ENCODE measurements around the gene STIM1.
"Not testable (repeated sequence)": the region's sequence is repeated elsewhere in the genome, so short reads cannot be mapped to it uniquely, and the experiment has no call there.

Gene STIM1

GRCh38 chr11:4050138-4050537, 194.7 kb downstream of the STIM1 start:
- no peak for DNase-seq (ENCODE audit: low read depth, low spot score)
- CTCF ChIA-PET: interaction anchor here (1.2 to 37.2 kb wide), 3 partner anchors 8 to 207 kb away, joined by 5 to 1868 read pairs (median 11); partner anchors contain the start of genes RHOG and STIM1
- no peak for TF ChIP-seq CTCF (IDR thresholded peaks at IDR 0.05; ENCODE audit: insufficient read depth, low read length, missing control alignments)
- H3K4me3 ChIP-seq (ENCODE audit: low read depth, low read length): no peak overlapping the region
- POLR2A ChIA-PET: no interaction called here

- CTCF ChIA-PET: interaction anchor here (1.8 to 37.2 kb wide), 2 partner anchors 10 to 210 kb away, joined by 6 to 1868 read pairs; partner anchors contain the start of genes RHOG and STIM1
- POLR2A ChIA-PET; H3K4me3 ChIP-seq (ENCODE audit: low read depth, low read length); DNase-seq (ENCODE audit: low read depth, low spot score): not testable (repeated sequence)
Measured at GRCh38 chr11:4053200-4053599, 197.7 kb downstream of the STIM1 start.

- DNase-seq (ENCODE audit: low read depth, low spot score): no peak
- POLR2A ChIA-PET: no interaction called here
- no peak for TF ChIP-seq CTCF (IDR thresholded peaks at IDR 0.05; ENCODE audit: insufficient read depth, low read length, missing control alignments)
- H3K4me3 ChIP-seq (ENCODE audit: low read depth, low read length): no peak overlapping the region
- CTCF ChIA-PET: interaction anchor here (0.8 to 37.2 kb wide), 4 partner anchors 9 to 212 kb away, joined by 3 to 1868 read pairs (median 9); partner anchors contain the start of genes RHOG and STIM1
Measured at GRCh38 chr11:4054643-4055042, 199.2 kb downstream of the STIM1 start.

- no peak for TF ChIP-seq CTCF (IDR thresholded peaks at IDR 0.05; ENCODE audit: insufficient read depth, low read length, missing control alignments)
- H3K4me3 ChIP-seq (ENCODE audit: low read depth, low read length): no peak overlapping the region
- no peak for DNase-seq (ENCODE audit: low read depth, low spot score)
- ChIA-PET CTCF (interaction anchor here (2.3 to 37.2 kb wide), 3 partner anchors 10 to 216 kb away, joined by 7 to 1868 read pairs (median 132); partner anchors contain the start of genes RHOG and STIM1), POLR2A (no interaction called here)
Measured at GRCh38 chr11:4059424-4059823, 204.0 kb downstream of the STIM1 start.

- TF ChIP-seq CTCF (IDR thresholded peaks at IDR 0.05; ENCODE audit: insufficient read depth, low read length, missing control alignments): no peak
- POLR2A ChIA-PET: no interaction called here
- no peak overlapping the region for H3K4me3 ChIP-seq (ENCODE audit: low read depth, low read length)
- DNase-seq (ENCODE audit: low read depth, low spot score): no peak
- CTCF ChIA-PET: interaction anchor here (1.3 to 37.2 kb wide), 4 partner anchors 9 to 217 kb away, joined by 4 to 1868 read pairs (median 70); partner anchors contain the start of genes RHOG and STIM1
Measured at GRCh38 chr11:4060182-4060923, 204.9 kb downstream of the STIM1 start.

GRCh38 chr11:4061700-4062099, 206.2 kb downstream of the STIM1 start:
- no peak for DNase-seq (ENCODE audit: low read depth, low spot score)
- POLR2A ChIA-PET: no interaction called here
- TF ChIP-seq CTCF (IDR thresholded peaks at IDR 0.05; ENCODE audit: insufficient read depth, low read length, missing control alignments): no peak
- no peak overlapping the region for H3K4me3 ChIP-seq (ENCODE audit: low read depth, low read length)
- CTCF ChIA-PET: interaction anchor here (11.3 to 37.2 kb wide), 2 partner anchors 12 to 219 kb away, joined by 132 to 1868 read pairs; partner anchors contain the start of genes RHOG and STIM1
